HCT116 (cell line): ENCODE measurements around the gene FAM20C.

ENCODE experiments used
- EZH2 ChIP-seq: fragments of 200-600 bp; sonication (generic); IDR thresholded peaks from 2 replicates; pipeline ENCODE4 v1.6.1; 2017; ENCODE audit warnings: antibody characterized with exemption, mixed run types
- FOSL1 ChIP-seq: IDR thresholded peaks from 2 replicates; pipeline ENCODE4 v1.6.1; 2012; ENCODE audit warnings: low read depth
- JUND ChIP-seq: IDR thresholded peaks from 2 replicates; pipeline ENCODE4 v1.6.1; 2012
- POLR2A ChIP-seq: IDR thresholded peaks from 2 replicates; pipeline ENCODE4 v1.7.0; 2011; ENCODE audit warnings: borderline replicate concordance; ENCODE audit not compliant: insufficient read depth, insufficient read length; ENCODE audit errors: extremely low read depth
- TF ChIP-seq, protein P1 (sequence below): IDR thresholded peaks from 2 replicates; pipeline ENCODE4 v1.6.1; 2012
- TF ChIP-seq, protein P2 (sequence below), 3 experiments: fragments of 200-600 bp in 1 of 3; sonication (generic) in 1 of 3; IDR thresholded peaks in 2 of 3; conservative IDR thresholded peaks in 1 of 3; 2 replicates each; pipeline ENCODE4 v1.5.1; 2012 to 2017; ENCODE audit warnings: low read depth in 2 of 3, low read length in 2 of 3, antibody characterized with exemption in 1 of 3, borderline replicate concordance in 1 of 3, control low read depth in 1 of 3, mild to moderate bottlenecking in 1 of 3, mixed read lengths in 1 of 3, mixed run types in 1 of 3, moderate library complexity in 1 of 3; ENCODE audit not compliant: insufficient read depth in 1 of 3
- TF ChIP-seq, protein P3 (sequence below): IDR thresholded peaks from 2 replicates; pipeline ENCODE4 v1.6.1; 2012; ENCODE audit warnings: low read depth

DNA sequence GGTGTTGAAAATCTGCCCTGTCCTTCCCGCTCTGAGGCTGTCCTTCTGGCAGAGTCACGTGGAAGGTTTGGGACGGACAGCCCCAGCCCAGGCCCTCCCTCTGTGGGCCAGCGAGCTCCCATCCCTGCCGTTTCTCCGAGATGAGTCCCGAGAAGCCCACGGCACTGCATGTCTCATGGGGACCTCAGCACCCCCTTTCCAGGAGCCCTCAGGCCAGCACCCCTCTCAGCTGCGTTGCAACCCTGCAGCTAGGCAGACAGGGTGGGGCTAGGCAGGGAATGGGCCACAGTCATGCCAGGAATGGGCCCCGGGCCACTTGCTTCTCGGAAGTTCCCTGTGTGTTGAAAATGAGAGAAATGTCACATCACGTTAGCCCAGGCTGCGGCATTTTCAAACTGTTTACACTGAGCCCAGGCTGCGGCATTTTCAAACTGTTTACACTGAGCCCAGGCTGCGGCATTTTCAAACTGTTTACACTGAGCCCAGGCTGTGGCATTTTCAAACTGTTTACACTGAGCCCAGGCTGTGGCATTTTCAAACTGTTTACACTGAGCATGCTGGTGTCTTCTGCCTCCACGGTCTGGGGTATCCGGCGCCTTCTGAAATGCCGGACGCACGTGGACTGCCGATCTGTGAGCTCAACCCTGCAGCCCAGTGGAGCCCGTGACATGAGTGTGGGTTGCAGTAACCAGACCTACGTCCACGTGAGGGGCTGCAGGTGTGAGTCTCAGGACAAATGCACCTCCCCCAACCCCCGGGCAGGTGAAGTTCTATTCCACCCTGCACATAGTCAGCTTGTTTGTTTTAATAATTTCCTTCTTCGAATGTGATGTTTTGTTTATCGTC lies 42.6 kb downstream of the FAM20C start:
- TF ChIP-seq, protein P1, sequence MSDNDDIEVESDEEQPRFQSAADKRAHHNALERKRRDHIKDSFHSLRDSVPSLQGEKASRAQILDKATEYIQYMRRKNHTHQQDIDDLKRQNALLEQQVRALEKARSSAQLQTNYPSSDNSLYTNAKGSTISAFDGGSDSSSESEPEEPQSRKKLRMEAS, result no peak
- TF ChIP-seq, protein P2, sequence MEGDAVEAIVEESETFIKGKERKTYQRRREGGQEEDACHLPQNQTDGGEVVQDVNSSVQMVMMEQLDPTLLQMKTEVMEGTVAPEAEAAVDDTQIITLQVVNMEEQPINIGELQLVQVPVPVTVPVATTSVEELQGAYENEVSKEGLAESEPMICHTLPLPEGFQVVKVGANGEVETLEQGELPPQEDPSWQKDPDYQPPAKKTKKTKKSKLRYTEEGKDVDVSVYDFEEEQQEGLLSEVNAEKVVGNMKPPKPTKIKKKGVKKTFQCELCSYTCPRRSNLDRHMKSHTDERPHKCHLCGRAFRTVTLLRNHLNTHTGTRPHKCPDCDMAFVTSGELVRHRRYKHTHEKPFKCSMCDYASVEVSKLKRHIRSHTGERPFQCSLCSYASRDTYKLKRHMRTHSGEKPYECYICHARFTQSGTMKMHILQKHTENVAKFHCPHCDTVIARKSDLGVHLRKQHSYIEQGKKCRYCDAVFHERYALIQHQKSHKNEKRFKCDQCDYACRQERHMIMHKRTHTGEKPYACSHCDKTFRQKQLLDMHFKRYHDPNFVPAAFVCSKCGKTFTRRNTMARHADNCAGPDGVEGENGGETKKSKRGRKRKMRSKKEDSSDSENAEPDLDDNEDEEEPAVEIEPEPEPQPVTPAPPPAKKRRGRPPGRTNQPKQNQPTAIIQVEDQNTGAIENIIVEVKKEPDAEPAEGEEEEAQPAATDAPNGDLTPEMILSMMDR (IDR thresholded peaks at IDR 0.05 in 2 of 3, conservative IDR thresholded peaks at IDR 0.05 in 1 of 3; ENCODE audit: borderline replicate concordance in 1 of 3, insufficient read depth in 1 of 3, low read depth in 2 of 3, low read length in 2 of 3), result no peak
- TF ChIP-seq, protein P3, sequence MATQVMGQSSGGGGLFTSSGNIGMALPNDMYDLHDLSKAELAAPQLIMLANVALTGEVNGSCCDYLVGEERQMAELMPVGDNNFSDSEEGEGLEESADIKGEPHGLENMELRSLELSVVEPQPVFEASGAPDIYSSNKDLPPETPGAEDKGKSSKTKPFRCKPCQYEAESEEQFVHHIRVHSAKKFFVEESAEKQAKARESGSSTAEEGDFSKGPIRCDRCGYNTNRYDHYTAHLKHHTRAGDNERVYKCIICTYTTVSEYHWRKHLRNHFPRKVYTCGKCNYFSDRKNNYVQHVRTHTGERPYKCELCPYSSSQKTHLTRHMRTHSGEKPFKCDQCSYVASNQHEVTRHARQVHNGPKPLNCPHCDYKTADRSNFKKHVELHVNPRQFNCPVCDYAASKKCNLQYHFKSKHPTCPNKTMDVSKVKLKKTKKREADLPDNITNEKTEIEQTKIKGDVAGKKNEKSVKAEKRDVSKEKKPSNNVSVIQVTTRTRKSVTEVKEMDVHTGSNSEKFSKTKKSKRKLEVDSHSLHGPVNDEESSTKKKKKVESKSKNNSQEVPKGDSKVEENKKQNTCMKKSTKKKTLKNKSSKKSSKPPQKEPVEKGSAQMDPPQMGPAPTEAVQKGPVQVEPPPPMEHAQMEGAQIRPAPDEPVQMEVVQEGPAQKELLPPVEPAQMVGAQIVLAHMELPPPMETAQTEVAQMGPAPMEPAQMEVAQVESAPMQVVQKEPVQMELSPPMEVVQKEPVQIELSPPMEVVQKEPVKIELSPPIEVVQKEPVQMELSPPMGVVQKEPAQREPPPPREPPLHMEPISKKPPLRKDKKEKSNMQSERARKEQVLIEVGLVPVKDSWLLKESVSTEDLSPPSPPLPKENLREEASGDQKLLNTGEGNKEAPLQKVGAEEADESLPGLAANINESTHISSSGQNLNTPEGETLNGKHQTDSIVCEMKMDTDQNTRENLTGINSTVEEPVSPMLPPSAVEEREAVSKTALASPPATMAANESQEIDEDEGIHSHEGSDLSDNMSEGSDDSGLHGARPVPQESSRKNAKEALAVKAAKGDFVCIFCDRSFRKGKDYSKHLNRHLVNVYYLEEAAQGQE, result no peak
- TF ChIP-seq EZH2 (no peak), POLR2A (no peak), FOSL1 (no peak), JUND (no peak)
